A673 (cell line): ENCODE data around the gene MARS1.

Experiments used
- EZH2 ChIP-seq: fragments of 200-600 bp; sonication (generic); IDR thresholded peaks from 2 replicates; pipeline ENCODE4 v1.6.1; 2017; ENCODE audit warnings: borderline replicate concordance, low read depth, mild to moderate bottlenecking, mixed read lengths, antibody characterized with exemption, low read length; ENCODE audit not compliant: poor library complexity, severe bottlenecking
- TF ChIP-seq, protein P1 (sequence below): fragments of 300-800, 200-600 bp; sonication (generic); conservative IDR thresholded peaks from 2 replicates; pipeline ENCODE4 v1.5.1; 2017; ENCODE audit warnings: low read depth, mild to moderate bottlenecking, antibody characterized with exemption, low read length, moderate library complexity, mixed read lengths

DNA sequence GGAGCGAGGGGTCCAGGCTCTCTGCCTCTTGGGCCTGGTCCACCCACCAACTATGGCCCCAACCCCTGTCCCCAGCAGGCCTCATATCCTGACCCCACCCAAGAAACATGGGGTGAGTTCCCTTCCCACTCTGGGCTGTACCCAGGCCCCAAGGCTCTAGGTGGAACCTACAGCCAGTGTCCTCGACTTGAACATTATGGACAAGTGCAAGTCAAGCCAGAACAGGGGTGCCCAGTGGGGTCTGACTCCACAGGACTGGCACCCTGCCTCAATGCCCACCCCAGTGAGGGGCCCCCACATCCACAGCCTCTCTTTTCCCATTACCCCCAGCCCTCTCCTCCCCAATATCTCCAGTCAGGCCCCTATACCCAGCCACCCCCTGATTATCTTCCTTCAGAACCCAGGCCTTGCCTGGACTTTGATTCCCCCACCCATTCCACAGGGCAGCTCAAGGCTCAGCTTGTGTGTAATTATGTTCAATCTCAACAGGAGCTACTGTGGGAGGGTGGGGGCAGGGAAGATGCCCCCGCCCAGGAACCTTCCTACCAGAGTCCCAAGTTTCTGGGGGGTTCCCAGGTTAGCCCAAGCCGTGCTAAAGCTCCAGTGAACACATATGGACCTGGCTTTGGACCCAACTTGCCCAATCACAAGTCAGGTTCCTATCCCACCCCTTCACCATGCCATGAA is 16.8 kb upstream of the MARS1 start:
- TF ChIP-seq, protein P1, sequence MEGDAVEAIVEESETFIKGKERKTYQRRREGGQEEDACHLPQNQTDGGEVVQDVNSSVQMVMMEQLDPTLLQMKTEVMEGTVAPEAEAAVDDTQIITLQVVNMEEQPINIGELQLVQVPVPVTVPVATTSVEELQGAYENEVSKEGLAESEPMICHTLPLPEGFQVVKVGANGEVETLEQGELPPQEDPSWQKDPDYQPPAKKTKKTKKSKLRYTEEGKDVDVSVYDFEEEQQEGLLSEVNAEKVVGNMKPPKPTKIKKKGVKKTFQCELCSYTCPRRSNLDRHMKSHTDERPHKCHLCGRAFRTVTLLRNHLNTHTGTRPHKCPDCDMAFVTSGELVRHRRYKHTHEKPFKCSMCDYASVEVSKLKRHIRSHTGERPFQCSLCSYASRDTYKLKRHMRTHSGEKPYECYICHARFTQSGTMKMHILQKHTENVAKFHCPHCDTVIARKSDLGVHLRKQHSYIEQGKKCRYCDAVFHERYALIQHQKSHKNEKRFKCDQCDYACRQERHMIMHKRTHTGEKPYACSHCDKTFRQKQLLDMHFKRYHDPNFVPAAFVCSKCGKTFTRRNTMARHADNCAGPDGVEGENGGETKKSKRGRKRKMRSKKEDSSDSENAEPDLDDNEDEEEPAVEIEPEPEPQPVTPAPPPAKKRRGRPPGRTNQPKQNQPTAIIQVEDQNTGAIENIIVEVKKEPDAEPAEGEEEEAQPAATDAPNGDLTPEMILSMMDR: no peak
- no peak for TF ChIP-seq EZH2
